HG02588 (cell line): ENCODE measurements around the gene PLIN1.

ENCODE experiments used
- ATAC-seq: cut with Tn5 transposase; IDR thresholded peaks from one replicate; pipeline ENCODE4 v1.9.1; 2021; ENCODE audit warnings: mild to moderate bottlenecking, moderate library complexity; ENCODE audit not compliant: unreplicated experiment

The PLIN1 gene

GRCh38 chr15:89654847-89655805 lies 24.0 kb downstream of the PLIN1 start, which contains the start of gene KIF7:
KIF7 (minus strand) TSS chr15:89655467; CDS start chr15:89652930, 2,537 bp downstream.
- ATAC-seq = no peak

- ATAC-seq = no peak
Observed at GRCh38 chr15:89654301-89654761, 24.8 kb downstream of the PLIN1 start.

GRCh38 chr15:89653578-89653977 lies 25.6 kb downstream of the PLIN1 start:
- ATAC-seq = no peak

- ATAC-seq = no peak
Observed at GRCh38 chr15:89652666-89653065, 26.5 kb downstream of the PLIN1 start.

- ATAC-seq = no peak
Observed at GRCh38 chr15:89652131-89652530, 27.0 kb downstream of the PLIN1 start.

GRCh38 chr15:89649716-89650115 lies 29.5 kb downstream of the PLIN1 start:
- ATAC-seq = no peak

- ATAC-seq = no peak
Observed at GRCh38 chr15:89649013-89649625, 30.0 kb downstream of the PLIN1 start.

GRCh38 chr15:89648106-89649012 lies 30.8 kb downstream of the PLIN1 start:
- ATAC-seq = no peak

GRCh38 chr15:89647191-89647851 lies 31.8 kb downstream of the PLIN1 start:
- no peak for ATAC-seq

GRCh38 chr15:89646416-89647141 lies 32.6 kb downstream of the PLIN1 start:
- ATAC-seq = no peak

GRCh38 chr15:89645680-89646079 lies 33.5 kb downstream of the PLIN1 start:
- no peak for ATAC-seq

GRCh38 chr15:89642106-89642505 lies 37.1 kb downstream of the PLIN1 start:
- no peak for ATAC-seq

GRCh38 chr15:89641053-89641452 lies 38.1 kb downstream of the PLIN1 start:
- ATAC-seq = no peak

- no peak for ATAC-seq
Observed at GRCh38 chr15:89640245-89640644, 38.9 kb downstream of the PLIN1 start.

- no peak for ATAC-seq
Observed at GRCh38 chr15:89633585-89633984, 45.6 kb downstream of the PLIN1 start.

GRCh38 chr15:89632563-89633430 lies 46.4 kb downstream of the PLIN1 start:
- no peak for ATAC-seq

GRCh38 chr15:89631902-89632264 lies 47.3 kb downstream of the PLIN1 start:
- ATAC-seq = no peak

GRCh38 chr15:89630974-89631901 lies 47.9 kb downstream of the PLIN1 start:
- no peak for ATAC-seq
